Large intestine (tissue), 3 donors: Measurements from ENCODE around the gene COL1A1. TPM values are rescaled to one million over a fixed set of nuclear protein-coding genes. Genes with fewer than 3 reads are reported as not detected.

Experiments
- DNase-seq, 2 donors: peaks; one replicate each; pipeline versions ENCODE4 v3.0.0 to v3.0.0-alpha.2; 2013
- H3K27ac ChIP-seq: one replicate; pipeline ENCODE4 v1.5.1; 2013; ENCODE audit warnings: low read length
- H3K27me3 ChIP-seq: 2 replicates; pipeline ENCODE4 v1.6.1; 2013; ENCODE audit warnings: low read length; ENCODE audit not compliant: control insufficient read depth, insufficient read depth
- H3K36me3 ChIP-seq: 2 replicates; pipeline ENCODE4 v1.6.1; 2013; ENCODE audit warnings: low read length; ENCODE audit not compliant: control insufficient read depth, insufficient read depth
- H3K4me1 ChIP-seq: one replicate; pipeline ENCODE4 v1.6.1; 2013; ENCODE audit warnings: low read length; ENCODE audit not compliant: control insufficient read depth, insufficient read depth
- H3K4me3 ChIP-seq: one replicate; pipeline ENCODE4 v1.5.1; 2013; ENCODE audit warnings: low read length
- H3K9me3 ChIP-seq: one replicate; pipeline ENCODE4 v1.6.1; 2013; ENCODE audit warnings: mild to moderate bottlenecking, low read depth, low read length, moderate library complexity; ENCODE audit not compliant: control insufficient read depth
- WGBS: methylation state at CpG from one replicate; pipeline ENCODE4 v1.1.5; 2013; ENCODE audit warnings: low lambda C conversion rate; ENCODE audit not compliant: insufficient coverage; 5-methylcytosine and 5-hydroxymethylcytosine counted together
- polyA plus RNA-seq: library from polyadenylated mRNA; unstranded; fragments of 120-200 nt; gene quantifications from one replicate; pipeline ENCODE4 v1.2.1, GENCODE V29; 2013

Gene COL1A1
- polyA plus RNA-seq, 1 donor, result 488 TPM

DNA sequence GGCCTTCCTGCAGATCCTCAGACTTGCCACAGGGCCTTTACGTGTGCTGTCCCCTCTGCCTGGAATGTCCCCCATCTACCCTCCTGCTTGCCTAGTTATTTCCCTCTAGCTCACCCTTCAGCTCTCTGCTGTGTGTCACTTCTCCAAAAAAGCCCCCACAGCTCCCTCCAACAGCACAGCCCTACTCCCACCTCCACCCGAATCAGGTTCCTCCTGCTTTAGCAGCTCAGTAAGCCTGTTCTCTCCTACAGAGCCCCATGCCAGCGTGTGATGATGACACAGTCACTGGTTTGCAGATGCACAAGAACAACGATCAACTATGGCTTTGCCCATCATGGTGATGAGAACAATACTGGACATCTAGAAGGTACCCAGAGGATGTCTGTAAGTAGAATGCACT, 64.4 kb downstream of the COL1A1 start:
- Histone ChIP-seq H3K36me3 (peaks cover 77% of the 10 kb centered on the region), H3K4me1 (peaks cover 13% of the 10 kb centered on the region), H3K27ac (no peak overlapping the region), H3K9me3 (peaks cover 3% of the 10 kb centered on the region), H3K27me3 (no peaks in the 10 kb centered on the region), H3K4me3 (no peak overlapping the region)
- no CpG with 5 or more reads among the region's 4 CpGs for WGBS
- no peak for DNase-seq

DNA sequence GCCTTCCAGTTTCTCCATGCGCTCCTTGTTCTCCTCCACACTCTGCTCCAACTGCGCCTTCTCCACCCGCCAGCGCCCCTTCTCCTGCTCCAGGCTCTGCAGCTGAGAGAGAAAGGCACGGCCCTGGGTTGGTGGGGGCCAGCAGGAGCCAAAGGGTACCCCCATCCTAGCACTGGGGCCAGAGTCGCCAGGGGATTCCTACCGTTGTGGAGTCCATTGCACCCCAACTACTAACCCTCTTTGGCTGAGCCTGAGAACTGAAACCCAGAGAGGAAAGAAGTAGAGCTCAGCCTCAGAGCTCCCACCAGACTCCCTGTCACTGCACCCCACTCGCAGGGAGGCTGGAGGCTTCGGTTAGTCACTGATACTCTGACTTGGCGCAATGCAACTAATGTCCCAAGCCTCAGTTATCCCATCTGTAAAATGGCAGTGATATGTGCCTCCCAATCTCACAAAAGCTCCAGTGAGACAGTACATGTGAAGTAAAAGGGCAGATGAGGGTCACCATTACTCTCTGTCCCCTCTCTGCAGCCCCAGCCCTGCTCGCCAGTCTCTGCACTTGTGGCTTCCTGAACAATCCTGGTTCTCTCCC, 65.2 kb downstream of the COL1A1 start:
- H3K27me3 ChIP-seq, result no peaks in the 10 kb centered on the region
- WGBS, result no CpG with 5 or more reads among the region's 11 CpGs
- peaks cover 13% of the 10 kb centered on the region for H3K4me1 ChIP-seq
- H3K36me3 ChIP-seq, result peaks cover 68% of the 10 kb centered on the region
- H3K4me3 ChIP-seq, result no peak overlapping the region
- no peak overlapping the region for H3K27ac ChIP-seq
- H3K9me3 ChIP-seq, result peaks cover 3% of the 10 kb centered on the region
- DNase-seq, result no peak

DNA sequence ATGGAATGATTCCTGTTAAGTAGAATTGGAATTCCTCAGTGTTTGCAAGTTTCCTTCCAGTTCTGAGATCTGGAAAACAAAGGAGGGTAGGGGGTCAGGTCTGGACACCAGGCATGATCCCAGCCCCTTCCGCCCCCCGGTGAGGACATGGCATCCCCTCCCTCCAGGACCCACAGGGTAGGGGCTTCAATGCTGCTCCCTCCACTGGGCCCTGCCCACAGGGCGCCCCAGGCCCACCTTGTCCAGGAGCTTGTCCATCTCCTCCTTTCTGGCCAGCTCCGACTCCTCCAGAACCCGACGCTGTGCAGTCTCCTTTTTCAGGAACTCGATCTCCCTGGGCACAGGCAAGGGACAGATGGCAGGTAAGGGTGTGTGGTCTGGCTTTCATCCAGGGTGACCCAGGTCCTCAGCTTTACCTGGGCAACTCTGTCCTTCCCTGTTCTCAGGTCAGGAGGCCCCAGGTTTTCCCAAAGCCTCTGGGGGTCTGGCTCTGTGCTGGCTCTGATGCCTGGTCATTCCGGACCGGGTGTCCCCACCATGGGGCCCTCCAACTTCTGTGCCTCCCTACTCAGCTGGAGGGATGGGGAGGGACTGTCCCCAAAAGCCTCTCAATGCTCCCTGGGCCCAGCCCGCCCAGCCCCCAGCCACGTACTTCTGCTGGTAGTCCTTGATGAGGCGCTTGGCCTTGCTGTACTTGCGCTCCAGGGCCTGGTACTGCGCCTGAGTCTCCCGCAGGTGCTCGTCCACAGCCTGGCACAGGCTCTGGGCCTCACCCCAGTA, 65.9 kb downstream of the COL1A1 start:
- no peak for DNase-seq
- H3K4me3 ChIP-seq, result no peak overlapping the region
- peaks cover 62% of the 10 kb centered on the region for H3K36me3 ChIP-seq
- H3K27ac ChIP-seq, result no peak overlapping the region
- peaks cover 15% of the 10 kb centered on the region for H3K4me1 ChIP-seq
- peaks cover 3% of the 10 kb centered on the region for H3K9me3 ChIP-seq
- H3K27me3 ChIP-seq, result peaks cover 4% of the 10 kb centered on the region
- no CpG with 5 or more reads among the region's 16 CpGs for WGBS

DNA sequence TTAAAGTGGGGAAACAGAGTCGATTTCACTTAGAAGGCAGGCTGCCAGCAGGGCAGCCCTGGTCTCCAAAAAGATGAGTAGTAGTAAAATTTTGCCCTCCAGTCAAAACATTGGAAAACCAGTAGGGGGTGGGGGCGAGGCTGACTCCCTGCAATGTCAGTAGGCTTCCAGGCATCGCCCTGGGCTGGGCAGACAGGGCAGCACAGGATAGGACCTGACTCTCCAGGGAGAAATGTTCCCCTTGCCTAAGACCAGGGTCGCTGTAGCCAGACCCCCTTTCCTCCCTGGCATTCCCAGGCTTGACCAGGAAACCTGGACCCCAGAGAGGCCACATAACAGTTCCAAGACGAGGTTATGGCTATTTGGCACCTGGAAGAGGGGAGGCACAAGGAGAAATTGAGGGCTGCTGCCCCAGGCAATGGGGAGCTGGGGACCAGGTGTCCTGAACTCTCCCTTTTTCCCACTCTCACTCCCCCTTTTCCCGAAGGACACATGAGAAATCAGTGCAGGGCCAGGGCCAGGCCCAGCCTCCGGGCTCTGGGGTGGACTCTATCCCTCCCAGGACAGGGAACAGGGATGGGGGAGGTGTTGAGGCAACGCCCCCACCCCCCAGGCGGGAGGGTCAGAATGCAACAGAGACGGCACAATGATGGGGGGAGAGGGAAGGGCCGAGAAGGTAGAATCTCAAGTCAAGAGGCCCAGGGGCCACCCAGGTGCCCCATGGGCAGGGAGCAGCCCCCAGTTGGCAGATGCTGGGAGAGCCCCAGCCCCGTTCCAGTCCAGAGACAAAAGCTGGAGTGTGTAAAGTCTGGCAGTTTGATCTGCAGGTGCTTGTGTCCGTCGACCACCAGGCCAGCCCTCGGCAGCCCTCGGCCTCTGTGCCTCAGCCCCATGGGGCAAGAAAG, 67.0 kb downstream of the COL1A1 start:
- H3K4me3 ChIP-seq, result no peak overlapping the region
- peaks cover 9% of the 10 kb centered on the region for H3K27me3 ChIP-seq
- H3K4me1 ChIP-seq, result peaks cover 20% of the 10 kb centered on the region
- H3K27ac ChIP-seq, result no peak overlapping the region
- WGBS, result no CpG with 5 or more reads among the region's 16 CpGs
- peaks cover 3% of the 10 kb centered on the region for H3K9me3 ChIP-seq
- DNase-seq, result no peak
- H3K36me3 ChIP-seq, result peaks cover 52% of the 10 kb centered on the region

DNA sequence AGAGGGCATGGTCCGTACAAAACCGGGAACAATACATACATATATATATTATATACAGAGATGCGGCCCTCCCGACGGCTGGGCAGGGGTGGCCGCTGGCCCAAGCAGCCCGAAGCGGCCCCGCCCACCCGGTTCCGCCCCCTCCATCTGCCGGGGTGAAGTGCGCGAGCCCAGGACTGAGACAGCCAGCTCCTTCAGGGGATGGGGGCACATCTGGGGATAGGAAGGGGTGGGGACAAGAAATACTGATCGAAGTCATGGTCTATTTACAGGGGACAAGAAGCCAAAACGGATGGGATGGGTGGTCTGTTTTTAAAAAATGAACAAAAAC, 67.7 kb downstream of the COL1A1 start:
- no peak overlapping the region for H3K27ac ChIP-seq
- peaks cover 45% of the 10 kb centered on the region for H3K36me3 ChIP-seq
- WGBS, result no CpG with 5 or more reads among the region's 16 CpGs
- peaks cover 9% of the 10 kb centered on the region for H3K27me3 ChIP-seq
- no peak overlapping the region for H3K4me3 ChIP-seq
- peaks cover 23% of the 10 kb centered on the region for H3K4me1 ChIP-seq
- no peak for DNase-seq
- H3K9me3 ChIP-seq, result peaks cover 3% of the 10 kb centered on the region

Other genes starting within 250 kb of the COL1A1 start
- gene DLX4, start 232.4 kb downstream of the COL1A1 start, polyA plus RNA-seq, result 3.9 TPM
- 0.66 TPM for gene DLX3, start 206.4 kb downstream of the COL1A1 start, polyA plus RNA-seq
- gene ITGA3, start 145.5 kb downstream of the COL1A1 start, polyA plus RNA-seq, result 61.8 TPM
- gene PDK2, start 106.3 kb downstream of the COL1A1 start, polyA plus RNA-seq, result 78.5 TPM
- gene SAMD14, start 71.5 kb downstream of the COL1A1 start, polyA plus RNA-seq, result 5.7 TPM
- 30.7 TPM for gene PPP1R9B, start 51.0 kb downstream of the COL1A1 start, polyA plus RNA-seq
- 1.2 TPM for gene SGCA, start 35.6 kb downstream of the COL1A1 start, polyA plus RNA-seq
- 75.9 TPM for gene TMEM92, start 72.8 kb upstream of the COL1A1 start, polyA plus RNA-seq
- gene XYLT2, start 144.5 kb upstream of the COL1A1 start, polyA plus RNA-seq, result 16.2 TPM
- 71.8 TPM for gene MRPL27, start 171.6 kb upstream of the COL1A1 start, polyA plus RNA-seq
- 3.5 TPM for gene EME1, start 171.6 kb upstream of the COL1A1 start, polyA plus RNA-seq
- 79.8 TPM for gene LRRC59, start 195.9 kb upstream of the COL1A1 start, polyA plus RNA-seq
- gene ACSF2, start 224.6 kb upstream of the COL1A1 start, polyA plus RNA-seq, result 77.8 TPM